ENCODE data around the gene PPP3CA. TPM values are rescaled to one million over a fixed set of nuclear protein-coding genes. Genes with fewer than 3 reads are reported as not detected.
"Not testable (repeated sequence)": the region's sequence is repeated elsewhere in the genome, so short reads cannot be mapped to it uniquely, and the experiment has no call there.

PPP3CA gene
- total and polyA plus RNA-seq, 7 donors: 11.8 to 47.7 (median 26.2) TPM

DNA sequence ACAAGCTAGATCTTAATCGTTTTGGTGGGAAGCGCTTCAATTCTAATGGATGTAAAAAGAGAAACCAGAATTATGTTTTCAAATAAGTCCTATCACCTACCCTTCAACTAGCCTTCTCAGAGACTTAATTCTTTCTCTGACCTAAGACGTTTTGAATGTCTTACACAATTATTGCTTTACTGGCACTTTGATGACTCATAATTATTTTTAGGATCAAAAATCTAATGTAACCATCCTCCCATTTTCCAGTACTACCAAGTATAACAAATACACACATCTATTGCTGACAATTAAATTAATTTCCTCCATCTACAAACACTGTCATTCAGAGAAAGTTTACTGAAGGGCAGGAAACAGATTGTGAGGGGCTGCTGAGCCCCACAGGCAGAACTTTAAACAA is 108.6 kb downstream of the PPP3CA start:
- Histone ChIP-seq H3K27me3 (no peaks in the 10 kb centered on the region), H3K4me1 (peaks cover 0 to 21% (median 13%) of the 10 kb centered on the region in 4 donors), H3K36me3 (no peaks in the 10 kb centered on the region), H3K27ac (no peak overlapping the region), H3K9me3 (no peaks in the 10 kb centered on the region), H3K4me3 (no peak overlapping the region)
- 67% methylated on average over 3 of the region's 3 CpGs for WGBS, 2 donors
- no peak for TF ChIP-seq CTCF (IDR thresholded peaks at IDR 0.05)
- TF ChIP-seq POLR2AphosphoS5 (IDR thresholded peaks at IDR 0.05): peak in 2 of 4 donors; percentile 18 to 25
- DNase-seq: no peak
- intact Hi-C loops (cut with DNase I): no loop called here

GRCh38 chr4:101237773-101238172 is 109.6 kb downstream of the PPP3CA start:
- 31 to 79% methylated on average over 3 of the region's 3 CpGs for WGBS, 2 donors
- H3K27ac ChIP-seq: no peak overlapping the region
- peaks cover 0 to 21% (median 14%) of the 10 kb centered on the region in 4 donors for H3K4me1 ChIP-seq
- TF ChIP-seq POLR2AphosphoS5 (IDR thresholded peaks at IDR 0.05) (no peak), EP300 (IDR thresholded peaks at IDR 0.05) (no peak), CTCF (IDR thresholded peaks at IDR 0.05) (no peak), POLR2A (IDR thresholded peaks at IDR 0.05) (no peak)
- intact Hi-C loops (cut with DNase I): no loop called here
- no peak overlapping the region for H3K4me3 ChIP-seq
- no peak for DNase-seq
- no peaks in the 10 kb centered on the region for H3K27me3 ChIP-seq
- no peaks in the 10 kb centered on the region for H3K9me3 ChIP-seq
- no peaks in the 10 kb centered on the region for H3K36me3 ChIP-seq

DNA sequence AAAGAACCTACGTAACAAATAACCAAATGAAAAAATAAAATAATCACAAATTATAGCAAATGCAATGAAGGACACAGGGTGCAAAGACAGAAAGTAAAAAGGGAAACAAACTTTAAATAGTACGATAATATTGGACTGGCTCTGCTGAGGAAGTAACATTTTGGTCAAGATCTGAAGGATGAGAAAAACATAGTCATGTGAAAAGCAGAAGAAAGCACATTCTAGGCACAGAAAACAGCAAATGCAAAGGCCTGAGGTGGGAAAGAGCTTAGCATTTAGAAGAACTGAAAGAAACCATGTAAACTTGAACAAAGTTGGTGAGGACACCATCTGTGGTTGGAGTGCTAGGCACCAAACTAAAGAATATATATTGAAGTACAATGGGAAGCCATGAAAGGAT is 111.2 kb downstream of the PPP3CA start:
- intact Hi-C loops (cut with DNase I): no loop called here
- Histone ChIP-seq H3K36me3 (no peaks in the 10 kb centered on the region), H3K27ac (no peak overlapping the region), H3K4me3 (no peak overlapping the region), H3K4me1 (peaks cover 0 to 35% (median 20%) of the 10 kb centered on the region in 4 donors), H3K9me3 (no peaks in the 10 kb centered on the region), H3K27me3 (no peaks in the 10 kb centered on the region)
- TF ChIP-seq POLR2A (IDR thresholded peaks at IDR 0.05): no peak
- no peak for TF ChIP-seq POLR2AphosphoS5 (IDR thresholded peaks at IDR 0.05)
- TF ChIP-seq CTCF (IDR thresholded peaks at IDR 0.05): no peak
- no peak for TF ChIP-seq EP300 (IDR thresholded peaks at IDR 0.05)
- 84 to 95% methylated on average over 2 of the region's 2 CpGs for WGBS, 2 donors
- DNase-seq: no peak

GRCh38 chr4:101234141-101234540 is 113.2 kb downstream of the PPP3CA start:
- H3K4me3 ChIP-seq; H3K36me3 ChIP-seq; H3K27ac ChIP-seq; intact Hi-C loops (cut with DNase I); H3K9me3 ChIP-seq; H3K27me3 ChIP-seq; DNase-seq: not testable (repeated sequence)
- H3K4me1 ChIP-seq: peaks cover 0 to 30% (median 16%) of the 10 kb centered on the region in 4 donors

DNA sequence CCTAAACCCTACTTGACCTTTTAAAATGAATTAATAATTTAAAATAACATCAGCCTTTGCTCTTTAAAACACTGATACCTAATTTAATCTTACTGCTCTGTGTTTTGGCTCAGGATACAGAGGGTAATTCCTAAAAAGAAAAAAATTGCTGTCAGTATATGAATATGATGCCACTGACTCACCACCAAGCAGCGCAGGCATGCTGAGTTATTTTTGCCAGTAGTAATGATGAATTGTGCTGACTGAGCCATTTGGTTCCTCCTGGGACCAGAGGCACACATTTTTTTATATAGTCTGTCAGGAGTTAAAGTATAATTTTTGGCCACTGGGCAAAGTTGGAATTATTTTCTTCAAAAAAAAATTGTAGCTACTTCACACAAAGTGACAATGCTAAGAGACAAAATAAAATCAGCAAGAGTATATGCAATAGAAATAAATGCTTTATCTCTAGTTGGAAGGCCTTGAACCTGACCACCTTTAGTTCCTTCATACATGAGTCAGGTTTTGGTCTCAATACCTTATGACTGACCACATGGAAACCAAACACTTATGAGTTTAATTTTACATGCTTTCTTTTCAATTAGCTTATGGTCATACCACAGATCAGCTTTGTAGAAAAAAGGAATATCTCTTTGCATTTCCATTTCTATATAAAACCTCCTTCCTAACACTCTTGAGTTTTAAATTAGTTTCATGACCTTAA is 115.1 kb downstream of the PPP3CA start:
- TF ChIP-seq POLR2AphosphoS5 (IDR thresholded peaks at IDR 0.05): peak in 1 of 4 donors; percentile 14
- TF ChIP-seq POLR2A (IDR thresholded peaks at IDR 0.05): no peak
- no peak overlapping the region for H3K4me3 ChIP-seq
- H3K36me3 ChIP-seq: no peaks in the 10 kb centered on the region
- H3K4me1 ChIP-seq: peaks cover 0 to 22% (median 8%) of the 10 kb centered on the region in 4 donors
- intact Hi-C loops (cut with DNase I): no loop called here
- no peak overlapping the region for H3K27ac ChIP-seq
- no peaks in the 10 kb centered on the region for H3K27me3 ChIP-seq
- no peaks in the 10 kb centered on the region for H3K9me3 ChIP-seq
- 81 to 83% methylated on average over 1 of the region's 1 CpG for WGBS, 2 donors
- DNase-seq: no peak
